GM18519 (cell line): ENCODE results near the gene PACRG.
"Not testable (repeated sequence)": the region's sequence is repeated elsewhere in the genome, so short reads cannot be mapped to it uniquely, and the experiment has no call there.

Experiments
- ATAC-seq: cut with Tn5 transposase; IDR thresholded peaks from one replicate; pipeline ENCODE4 v1.9.1; 2021; ENCODE audit warnings: mild to moderate bottlenecking, moderate library complexity; ENCODE audit not compliant: unreplicated experiment, low FRiP score

PACRG gene

DNA sequence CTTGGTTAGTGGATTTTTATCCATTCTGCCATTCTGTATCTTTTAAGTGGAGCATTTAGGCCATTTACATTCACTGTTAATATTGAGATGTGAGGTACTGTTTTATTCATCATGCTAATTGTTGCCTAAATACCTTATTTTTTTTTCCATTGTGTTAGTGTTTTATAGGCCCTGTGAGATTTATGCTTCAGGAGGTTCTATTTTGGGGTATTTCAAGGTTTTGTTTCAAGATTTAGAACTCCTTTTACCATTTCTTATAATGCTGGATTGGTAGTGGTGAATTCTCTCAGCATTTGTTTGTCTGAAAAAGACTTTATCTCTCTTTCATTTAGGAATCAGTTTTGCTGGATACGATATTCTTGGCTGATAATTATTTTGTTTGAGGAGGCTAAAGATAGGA lies 255.5 kb downstream of the PACRG start:
- not testable (repeated sequence) for ATAC-seq

DNA sequence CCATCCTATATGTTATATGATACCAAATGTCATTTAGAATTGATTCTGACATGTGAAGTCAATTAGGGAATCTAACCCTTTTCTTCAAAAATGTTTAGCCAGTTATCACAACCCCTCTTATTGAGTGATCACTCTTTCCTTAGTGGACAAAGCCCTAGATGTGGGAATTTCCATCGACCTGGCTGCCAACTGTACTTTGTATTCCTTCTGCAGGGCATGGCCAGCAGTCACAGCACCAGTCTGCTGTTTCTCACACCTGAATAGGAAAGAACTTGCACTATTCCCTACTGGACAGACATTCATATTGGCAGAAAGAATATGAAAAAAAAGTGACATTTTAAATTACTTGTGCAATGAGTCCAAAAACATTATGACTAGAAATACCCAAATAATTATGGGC lies 271.0 kb downstream of the PACRG start:
- ATAC-seq: no peak

DNA sequence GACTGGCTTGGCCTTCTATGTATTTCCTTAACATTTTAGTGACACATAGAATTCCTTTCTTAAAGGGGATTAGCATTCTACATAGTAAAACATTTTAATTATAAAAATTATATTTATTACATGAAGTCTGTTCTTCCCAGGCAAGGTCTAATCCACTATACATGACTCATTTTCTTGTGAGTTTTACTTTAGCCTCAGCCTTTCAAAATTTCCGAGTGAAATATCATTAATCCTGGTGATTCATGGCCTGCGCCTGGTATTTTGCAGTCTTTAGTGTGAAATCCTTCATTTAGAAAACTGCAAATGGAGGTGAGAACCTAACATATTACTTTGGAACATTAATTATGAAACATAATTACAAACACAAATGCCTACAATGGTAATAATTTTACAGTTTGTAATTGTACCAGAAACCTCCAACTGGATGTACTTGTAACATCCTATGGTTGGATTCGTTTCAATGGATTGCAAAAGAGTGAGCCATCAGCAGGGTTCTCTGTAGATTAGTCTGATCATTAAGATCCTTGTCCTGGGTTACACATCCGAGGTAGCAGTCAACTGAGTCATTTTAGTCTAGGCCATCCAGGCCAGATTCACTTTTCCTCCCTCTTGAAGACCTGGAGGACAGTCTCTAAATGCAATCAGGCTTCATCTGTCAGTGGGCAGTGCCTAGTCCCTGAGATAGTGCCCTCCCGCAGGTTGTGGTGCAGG lies 272.0 kb downstream of the PACRG start:
- no peak for ATAC-seq

DNA sequence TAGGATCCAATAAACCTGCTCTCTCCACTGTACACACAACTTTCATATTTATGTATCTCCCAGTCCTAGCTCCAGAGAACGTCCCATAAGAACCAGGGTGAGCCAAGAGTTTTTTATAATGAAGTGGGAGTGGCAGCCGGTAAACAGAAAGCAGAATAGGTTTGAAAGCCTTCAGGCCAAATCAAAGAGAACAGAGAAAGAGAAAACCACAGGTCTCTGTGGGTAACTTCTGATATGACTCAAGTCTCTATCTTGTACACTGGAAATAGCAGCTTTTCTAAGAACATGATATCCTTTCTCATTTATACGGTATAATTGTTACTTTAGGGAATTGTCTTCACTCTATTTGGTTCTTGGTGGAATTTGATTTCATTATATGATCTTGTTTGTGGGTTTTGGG lies 273.6 kb downstream of the PACRG start:
- ATAC-seq: peak; percentile 99

DNA sequence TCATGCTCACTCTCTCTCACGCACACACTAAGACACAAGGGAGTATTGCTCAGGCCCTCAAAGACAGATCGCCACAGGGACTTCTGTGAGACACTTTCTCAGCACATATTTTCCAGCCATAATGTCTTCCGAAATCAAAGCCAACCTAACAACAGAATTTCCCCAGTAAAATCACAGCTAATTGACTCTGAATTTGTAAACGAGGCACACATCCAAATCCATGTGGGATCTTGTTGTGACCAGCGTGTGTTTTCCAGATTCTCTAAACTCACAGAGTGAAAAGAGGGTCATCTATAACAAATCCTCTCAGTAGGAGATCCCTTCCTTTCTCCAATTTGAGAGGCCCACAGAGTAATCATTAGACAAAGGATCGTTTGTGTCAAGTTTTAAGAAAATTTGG lies 280.4 kb downstream of the PACRG start:
- ATAC-seq: no peak

DNA sequence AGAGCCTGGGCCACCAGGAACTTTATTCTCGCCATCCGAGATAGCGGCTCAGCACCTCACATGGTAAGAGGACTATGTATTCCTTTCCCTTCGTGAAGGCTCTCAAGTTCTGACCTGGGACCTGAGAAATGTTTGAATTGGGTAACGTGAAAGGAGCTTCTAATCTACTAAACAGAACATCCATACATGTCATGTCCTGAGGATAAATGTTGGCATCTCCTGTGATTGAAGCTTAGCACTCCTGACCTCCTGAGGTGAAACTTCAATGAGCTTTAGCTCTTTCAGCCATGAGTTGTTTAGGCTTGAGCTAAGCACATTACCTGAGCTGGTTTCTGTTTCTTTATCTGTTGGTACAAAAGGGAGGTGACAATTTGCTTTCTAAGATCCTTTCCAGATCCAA lies 280.9 kb downstream of the PACRG start:
- ATAC-seq: no peak

DNA sequence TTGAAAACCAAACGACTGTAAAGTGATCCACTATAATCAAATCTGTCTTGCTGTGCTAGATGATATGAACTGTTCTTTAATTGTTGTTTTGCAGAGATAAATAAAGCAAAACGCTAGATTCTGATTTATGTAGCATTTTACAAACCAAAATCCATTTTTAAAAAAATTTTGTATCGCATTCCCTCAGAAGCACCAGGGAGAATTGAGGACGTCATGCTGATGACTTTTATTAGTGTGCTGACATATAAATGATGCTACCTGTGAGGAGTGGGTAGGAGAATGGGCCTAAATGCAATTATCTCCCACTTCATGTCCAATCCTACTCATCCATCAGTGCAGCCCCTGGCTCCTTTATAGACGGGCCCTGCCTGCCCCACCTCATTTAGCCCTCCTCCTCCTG lies 282.4 kb downstream of the PACRG start:
- ATAC-seq: no peak

DNA sequence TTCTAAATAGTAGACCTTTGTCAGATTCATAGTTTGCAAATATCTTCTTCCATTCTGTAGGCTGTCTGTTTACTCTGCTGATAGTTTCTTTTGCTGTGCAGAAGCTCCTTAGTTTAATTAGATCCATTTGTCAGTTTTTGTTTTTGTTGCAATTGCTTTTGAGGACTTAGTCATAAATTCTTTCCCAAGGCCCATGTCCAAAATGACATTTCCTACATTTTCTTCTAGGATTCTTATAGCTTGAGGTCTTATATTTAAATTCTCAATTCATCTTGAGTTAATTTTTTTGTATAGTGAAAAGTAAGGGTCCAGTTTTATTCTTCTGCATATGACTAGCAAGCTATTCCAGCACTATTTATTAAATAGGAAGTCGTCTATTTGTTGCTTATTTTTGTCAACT lies 287.0 kb downstream of the PACRG start:
- ATAC-seq: no peak

DNA sequence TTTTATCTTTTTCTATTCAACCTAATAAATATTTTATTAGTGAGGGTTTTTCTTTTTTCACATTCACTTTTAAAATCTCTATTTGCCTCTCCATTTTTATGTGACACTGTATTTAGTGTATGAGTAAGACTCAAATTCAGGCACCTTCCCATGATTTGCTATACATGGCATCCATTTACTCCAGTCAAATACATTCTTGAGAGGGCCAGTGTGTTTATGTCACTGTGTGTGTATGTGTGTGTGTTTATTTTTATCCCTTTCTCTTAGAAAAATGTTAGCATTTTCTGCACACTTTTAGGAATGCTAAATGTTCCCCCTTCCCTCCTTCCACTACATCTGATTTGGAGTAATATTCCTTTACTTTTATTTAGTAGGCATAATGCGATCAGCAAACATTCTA lies 290.0 kb downstream of the PACRG start:
- no peak for ATAC-seq

DNA sequence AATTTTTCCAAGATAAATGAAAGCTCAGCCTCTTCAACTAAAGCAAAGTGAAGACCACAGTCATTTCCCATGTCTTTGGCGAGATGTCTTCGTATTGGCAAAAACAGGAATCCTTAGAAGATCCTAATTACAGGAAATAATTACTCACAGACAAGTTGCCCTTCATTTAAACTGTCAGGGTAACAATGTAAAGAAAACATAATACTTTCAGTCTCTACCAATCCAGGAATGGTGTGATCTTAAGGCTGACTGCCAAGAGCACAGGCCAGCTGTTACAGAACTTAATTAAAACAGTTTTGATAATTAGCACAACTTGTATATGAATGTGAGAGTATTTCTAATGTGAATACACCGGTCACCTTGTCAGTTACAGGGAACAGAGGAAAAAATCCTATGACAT lies 292.2 kb downstream of the PACRG start:
- ATAC-seq: no peak

DNA sequence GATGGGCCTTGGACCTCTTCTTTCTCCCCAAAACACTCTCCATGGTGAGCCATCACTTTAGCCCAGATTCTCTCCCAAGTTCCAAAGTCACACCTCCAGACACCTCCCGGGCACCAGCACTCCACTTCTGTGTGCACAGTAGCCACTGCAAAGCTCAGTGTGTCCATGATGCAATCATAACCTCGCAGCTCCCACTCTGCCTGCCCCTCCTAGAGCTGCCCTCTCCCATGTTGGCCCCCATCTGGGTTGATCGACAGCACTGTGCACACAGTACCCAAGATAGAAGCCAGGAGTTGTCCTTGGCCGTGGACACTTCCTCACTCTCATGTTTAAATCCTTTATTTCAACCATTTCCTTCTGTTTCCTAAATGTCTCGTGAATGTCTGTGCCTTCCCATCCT lies 293.3 kb downstream of the PACRG start:
- no peak for ATAC-seq

DNA sequence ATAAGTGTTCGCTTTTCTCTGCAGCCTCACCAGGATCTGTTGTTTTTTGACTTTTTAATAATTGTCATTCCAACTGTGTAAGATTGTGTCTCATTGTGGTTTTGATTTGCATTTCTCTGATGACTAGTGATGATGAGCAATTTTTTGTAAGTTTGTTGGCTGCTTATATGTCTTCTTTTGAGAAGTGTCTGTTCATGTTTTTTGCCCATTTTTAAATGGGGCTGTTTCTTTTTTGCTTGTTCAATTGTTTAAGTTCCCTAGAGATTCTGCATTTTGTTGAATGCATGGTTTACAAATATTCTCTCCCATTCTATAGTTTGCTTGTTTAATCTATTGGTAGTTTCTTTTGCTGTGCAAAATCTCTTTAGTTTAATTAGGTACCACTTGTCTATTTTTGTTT lies 295.9 kb downstream of the PACRG start:
- no peak for ATAC-seq

DNA sequence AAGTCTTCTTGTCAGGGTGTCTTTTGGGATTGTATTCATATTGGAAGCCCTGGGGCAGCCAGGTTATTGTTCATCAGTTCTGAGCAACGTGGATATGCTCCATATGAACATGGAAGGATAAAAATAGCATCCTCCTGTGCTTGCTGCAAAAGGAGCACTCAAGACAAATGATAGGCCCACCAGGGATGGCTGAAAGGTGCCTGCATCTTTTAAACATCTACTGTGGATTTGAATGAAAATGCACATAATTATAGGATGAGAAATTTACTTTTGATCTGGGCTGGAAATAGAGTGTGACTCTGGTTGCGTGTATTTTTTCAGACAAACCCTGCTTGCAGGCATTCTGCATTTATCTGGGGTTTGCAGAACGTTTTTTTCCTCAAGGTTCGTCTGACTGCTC lies 299.1 kb downstream of the PACRG start:
- ATAC-seq: no peak

DNA sequence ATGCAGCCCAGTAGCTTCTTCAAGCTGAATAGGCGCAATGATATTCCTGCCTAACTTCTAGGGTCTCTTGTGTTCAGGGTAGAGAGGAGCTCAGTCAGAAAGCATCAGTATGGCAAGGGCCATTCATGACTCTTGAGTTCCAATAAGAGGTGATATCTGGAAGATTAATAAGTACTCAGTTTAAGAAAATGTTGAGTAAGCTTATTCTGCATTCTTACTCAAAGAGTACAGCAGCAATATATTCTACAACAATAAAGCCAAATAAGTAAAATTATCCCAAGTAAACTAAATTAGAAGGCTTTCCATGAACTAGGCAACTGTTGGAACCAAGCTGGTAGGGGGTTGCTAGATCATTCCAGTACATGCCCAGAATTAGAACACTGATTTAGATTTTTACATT lies 303.2 kb downstream of the PACRG start:
- no peak for ATAC-seq

DNA sequence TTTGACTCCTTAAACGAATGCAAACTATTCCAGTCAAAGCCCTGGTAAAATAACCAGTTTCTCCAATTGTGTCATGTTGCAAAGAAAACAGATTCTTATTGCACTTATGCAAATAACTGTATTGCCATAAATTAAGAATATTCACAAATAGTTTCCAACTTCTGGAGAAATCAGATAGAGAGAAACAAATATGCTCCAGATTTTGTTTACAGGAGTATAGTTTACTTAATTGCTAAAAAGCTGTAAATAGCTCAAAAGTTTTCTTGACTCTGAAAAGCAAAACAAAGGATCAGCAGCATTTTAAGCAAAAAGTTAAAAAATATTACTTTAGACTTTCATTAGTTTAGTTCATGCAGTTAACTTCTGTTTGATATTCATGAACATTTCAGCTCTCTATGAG lies 304.2 kb downstream of the PACRG start:
- no peak for ATAC-seq

DNA sequence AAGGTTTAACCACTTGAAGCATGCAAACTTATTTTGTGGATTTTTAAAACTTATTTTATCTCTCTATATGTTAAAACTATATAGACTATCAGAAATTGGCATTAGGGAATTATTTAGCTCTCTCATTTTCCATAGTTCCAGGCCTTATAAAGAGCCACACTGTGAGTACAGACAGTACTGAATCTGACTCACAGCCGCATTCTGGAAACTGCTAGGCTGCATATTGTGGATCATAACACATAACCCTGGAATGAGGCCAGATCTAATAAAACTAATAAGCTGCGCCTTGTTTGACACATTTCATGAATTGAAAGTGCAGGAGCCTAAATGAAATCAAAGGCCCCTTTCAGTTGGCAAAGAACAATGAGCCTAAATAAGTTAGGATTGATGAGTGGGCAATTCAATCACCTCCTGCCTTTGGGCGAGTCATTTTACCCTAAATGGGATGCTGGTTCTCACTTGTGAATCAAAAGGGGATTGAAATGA lies 308.4 kb downstream of the PACRG start:
- ATAC-seq: no peak

DNA sequence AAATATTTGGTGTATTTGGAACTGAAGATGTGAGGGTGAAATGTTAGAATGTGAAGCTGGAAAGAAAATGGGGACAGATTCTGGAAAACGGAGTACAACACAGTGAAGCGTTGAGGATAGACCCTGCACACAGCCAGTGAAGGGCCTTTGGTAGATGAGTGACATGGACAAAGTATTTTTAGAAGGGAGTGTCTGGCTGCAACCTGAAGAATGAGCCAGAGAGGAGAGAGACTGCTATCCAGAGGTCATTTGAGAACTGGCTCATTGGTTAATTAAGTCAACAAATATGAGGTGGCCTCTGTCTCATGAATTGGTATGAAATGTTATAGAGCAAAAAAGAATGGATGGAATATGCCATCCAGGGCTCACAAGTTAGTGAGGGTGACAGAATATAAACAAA lies 310.5 kb downstream of the PACRG start:
- ATAC-seq: no peak

DNA sequence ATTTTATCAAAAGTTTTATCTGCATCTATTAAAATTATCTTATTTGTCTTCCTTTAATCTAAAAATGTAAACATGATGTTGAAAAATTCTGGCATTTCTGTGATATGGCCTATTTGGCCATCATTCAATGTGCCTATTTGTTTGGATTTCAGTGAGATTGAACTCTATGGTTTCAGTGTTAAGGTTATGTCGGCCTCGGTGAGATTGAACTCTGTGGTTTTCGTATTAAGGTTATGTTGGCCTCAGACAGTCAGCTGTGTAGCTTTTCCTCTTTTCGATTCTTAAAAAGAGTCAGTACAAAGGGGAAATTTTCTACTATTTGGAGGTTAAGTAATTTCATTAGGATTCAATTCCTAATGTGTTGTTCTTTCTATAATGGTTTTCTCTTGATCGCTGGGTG lies 320.6 kb downstream of the PACRG start:
- no peak for ATAC-seq

DNA sequence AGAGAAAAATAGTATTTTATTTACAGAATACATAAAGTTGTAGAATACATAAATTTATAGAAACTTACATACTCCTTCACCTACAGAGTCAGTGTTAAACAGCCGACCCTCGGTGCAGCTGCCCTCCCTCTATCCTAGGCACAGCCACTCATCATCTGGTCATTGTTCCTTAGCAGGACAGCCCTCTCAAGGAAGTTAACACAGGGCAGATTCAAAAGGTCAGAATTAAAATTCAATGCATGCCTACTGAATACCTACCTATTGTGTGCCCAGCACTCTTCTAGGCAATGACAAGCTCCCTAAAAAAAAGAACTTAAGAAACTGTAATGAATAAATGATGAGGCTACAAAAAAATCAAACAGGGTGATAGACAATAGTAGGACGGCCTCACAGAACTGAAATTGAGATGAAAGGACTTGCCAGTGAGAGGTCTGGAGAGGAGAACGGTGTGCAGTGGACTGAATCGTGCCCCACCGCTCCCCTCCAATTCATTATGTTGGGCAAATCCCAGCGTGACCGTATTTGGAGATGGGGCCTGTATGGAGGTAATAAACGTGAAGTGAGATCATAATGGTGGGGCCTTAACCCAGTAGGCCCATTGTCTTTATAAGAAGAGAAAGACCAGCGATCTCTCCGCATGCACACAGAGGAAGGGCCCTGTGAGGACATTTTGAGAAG lies 326.0 kb downstream of the PACRG start:
- no peak for ATAC-seq

DNA sequence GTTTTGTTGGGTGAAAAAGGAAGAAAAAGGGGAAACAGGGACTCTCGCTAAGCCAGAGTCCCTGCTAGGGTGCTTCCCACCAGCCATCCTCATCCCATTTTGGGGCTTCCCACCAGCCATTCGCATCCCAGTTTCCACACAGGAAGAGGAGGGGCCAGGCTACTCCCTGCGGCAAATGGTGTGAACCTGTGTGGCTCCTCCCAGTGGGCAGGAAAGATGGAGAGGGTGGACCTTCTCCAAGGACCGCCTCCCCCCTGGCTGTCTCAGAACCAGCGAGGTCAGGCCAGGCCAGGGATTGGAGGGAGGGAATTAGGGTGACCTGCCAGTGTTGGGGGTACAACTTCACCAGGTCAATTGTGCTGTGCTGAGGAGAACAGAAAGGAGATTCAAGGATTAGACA lies 326.9 kb downstream of the PACRG start:
- ATAC-seq: no peak

DNA sequence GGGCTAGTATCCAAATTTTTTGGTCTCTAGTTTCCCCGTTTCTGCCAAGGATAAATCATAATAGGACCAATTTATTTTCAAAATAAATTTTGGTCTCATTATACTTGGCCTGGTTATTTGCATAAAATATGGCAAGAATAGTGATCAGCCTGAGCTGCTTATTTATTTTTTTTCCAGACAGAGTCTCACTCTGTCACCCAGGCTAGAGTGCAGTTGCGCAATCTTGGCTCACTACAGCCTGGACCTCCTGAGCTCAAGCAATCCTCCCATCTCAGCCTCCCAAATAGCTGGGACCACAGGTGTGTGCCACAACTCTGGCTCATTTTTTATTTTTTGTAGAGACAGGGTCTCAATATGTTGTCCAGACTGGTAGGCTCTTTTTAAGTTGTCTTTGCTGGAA lies 329.5 kb downstream of the PACRG start:
- no peak for ATAC-seq

DNA sequence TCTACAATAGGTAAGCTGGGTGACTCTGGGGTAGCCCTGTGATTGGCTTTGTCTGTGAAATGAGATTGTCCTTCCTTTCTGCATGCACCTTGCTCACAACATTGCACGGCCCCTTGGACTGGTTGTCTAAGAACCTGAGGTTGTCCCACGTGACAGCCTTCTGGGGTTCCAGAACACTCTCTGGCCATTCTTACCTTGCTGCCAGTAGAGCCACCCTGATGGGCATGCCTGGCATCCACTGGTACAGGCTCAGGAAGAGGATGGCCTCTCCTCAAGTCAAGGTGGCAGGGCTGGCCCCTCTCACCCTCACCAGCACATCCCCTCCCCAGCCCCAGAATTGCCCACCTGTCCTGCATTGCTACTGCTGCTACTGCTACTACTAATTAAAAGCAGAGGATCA lies 335.0 kb downstream of the PACRG start:
- ATAC-seq: no peak
